D341Med (cell line): ENCODE measurements around the gene CENPO.
"Not testable (repeated sequence)": the region's sequence is repeated elsewhere in the genome, so short reads cannot be mapped to it uniquely, and the experiment has no call there.

Experiments used
- DNase-seq: peaks from one replicate; pipeline ENCODE4 v3.0.0; 2012; ENCODE audit warnings: low spot score

CENPO gene

DNA sequence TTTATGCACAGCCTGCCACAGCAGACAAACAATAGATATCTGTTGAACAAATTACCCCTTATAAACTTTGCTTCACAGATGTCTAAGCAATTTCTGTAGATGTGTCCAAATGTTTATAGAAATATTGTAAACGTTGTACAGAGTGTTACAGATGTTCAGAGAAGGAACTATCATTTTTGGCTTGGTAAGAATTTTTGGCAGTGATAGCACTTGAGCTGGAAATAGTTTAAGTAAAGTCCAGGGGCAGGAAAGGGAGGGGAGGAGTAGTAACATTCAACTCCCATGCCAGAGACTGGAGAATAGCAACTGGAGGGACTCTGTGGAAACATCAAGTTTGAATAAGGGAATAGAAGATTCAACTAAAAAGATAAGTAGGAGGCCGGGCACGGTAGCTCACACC, 4.4 kb upstream of the CENPO start:
- no peak for DNase-seq

DNA sequence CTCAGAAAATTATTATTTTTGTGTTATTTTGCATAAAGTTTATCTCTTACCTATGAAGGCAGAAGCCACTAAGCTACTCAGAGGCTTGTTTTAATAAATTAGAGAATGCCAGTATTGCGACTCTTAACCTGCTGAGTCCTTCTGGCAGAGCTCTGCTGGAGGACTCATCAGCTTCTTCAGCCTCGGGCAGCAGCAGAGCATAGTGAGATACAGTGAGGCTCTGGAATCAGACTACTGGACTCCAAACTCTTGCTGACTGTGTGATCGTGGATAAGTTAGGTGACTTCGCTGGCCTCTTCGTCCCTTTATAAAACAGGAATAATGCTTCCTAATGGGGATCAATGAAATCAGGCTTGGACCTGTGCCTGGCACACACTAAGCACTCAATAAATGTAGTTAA, 1.8 kb upstream of the CENPO start:
- no peak for DNase-seq

- no peak for DNase-seq
These were observed 717 bp upstream of the CENPO start for GRCh38 chr2:24792542-24792873.

DNA sequence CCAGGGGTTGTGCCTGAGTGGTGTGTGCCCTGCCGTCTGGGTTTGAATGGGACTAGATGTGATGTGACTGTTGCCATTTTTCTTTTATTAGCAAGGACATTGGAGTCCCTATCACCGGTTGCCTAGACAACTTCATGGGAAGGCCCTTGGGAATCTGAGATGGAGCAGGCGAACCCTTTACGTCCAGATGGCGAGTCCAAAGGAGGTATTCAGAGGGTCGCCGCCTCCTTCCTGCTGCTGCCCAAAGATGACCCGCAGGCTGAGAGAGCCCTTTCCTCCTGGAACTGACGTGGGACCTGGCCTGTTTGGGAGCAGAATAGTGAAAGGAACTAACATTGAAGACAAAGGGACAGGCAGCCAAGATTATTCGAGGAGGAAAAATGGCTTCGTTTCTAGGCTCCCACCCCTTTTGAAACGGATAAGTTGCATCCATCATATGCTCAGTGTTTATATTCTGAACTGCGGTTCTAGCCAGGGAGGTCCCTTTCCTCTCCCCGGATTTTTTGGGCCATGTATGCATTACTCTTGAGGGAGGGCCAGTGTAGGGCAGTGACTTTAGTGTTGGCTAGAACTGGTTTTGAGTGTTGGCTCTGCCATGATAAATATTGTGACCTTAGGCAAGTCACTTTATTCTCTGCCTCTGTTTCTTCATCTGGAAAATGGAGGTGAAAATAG, 673 bp downstream of the CENPO start:
- DNase-seq, result peak; percentile 48

- DNase-seq, result no peak
These were observed 4.4 kb downstream of the CENPO start for GRCh38 chr2:24797644-24798043.

- not testable (repeated sequence) for DNase-seq
These were observed 7.3 kb downstream of the CENPO start for GRCh38 chr2:24800487-24800886.

DNA sequence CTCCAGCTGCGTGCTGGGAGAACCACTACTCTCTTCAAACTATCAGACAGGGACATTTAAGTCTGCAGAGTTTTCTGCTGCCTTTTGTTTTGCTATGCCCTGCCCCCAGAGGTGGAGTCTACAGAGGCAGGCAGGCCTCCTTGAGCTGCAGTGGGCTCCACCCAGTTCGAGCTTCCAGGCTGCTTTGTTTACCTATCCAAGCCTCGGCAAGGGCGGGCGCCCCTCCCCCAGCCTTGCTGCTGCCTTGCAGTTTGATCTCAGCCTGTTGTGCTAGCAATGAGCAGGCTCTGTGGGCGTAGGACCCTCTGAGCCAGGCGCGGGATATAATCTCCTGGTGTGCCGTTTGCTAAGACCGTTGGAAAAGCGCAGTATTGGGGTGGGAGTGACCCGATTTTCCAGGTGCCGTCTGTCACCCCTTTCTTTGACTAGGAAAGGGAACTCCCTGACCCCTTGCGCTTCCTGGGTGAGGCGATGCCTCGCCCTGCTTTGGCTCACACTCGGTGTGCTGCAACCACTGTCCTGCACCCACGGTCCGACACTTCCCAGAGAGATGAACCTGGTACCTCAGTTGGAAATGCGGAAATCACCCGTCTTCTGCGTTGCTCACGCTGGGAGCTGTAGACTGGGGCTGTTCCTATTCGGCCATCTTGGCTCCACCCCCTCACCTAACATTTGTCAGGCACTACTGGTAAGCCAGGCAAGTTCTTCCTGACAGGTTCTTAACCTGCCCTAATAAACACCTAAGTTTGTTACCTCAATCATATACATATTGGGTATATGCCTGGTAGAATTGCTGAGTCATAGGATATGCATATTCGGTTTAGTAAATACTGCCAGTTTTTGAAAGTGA, 12.8 kb downstream of the CENPO start:
- not testable (repeated sequence) for DNase-seq

DNA sequence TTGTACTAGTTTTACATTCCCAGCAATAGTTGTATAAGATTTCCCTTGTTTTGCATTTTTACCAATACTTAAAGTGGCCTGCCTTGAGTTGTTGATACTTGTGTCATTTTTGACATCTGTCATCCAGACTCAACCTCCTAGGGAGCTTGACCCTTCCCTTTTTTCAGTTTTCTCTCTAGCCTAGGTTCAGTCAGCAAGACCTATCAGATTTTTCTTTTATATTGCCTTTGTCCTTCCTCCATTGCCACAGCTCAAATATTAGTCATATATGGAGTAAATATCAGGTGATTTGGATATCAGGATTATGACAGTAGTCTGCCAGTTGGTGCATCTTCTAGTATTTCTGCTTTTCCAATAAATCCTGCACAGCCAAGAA, 13.4 kb downstream of the CENPO start:
- DNase-seq, result no peak

DNA sequence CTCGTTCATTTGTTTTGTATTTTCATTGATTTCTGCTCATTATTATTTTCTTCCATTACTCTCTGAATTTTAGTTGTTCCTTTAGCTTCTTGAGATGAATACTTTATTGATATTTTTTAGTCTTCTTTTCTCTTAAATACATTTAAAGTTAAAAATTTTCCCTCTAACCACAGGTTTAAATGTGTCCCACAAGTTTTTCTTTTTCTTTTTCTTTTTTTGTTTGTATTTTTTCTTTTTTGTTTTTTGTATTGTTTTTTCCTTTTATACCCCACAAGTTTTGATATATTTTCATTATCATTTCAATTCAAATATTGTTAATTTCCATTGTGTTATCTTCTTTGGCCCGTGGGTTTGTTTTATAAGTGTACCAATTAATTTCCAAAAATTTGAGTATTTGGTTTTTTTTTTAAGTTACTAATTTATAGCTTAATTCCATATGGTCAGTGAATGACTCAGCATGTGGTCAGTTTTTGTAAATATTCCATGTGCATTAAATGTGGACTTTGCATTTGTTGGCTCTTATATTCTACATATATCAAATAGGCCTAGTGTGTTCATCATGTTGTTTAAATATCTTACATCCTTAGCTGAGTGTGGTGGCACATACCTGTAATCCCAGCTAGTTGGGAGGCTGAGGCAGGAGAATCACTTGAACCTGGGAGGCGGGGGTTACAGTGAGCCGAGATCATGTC, 16.2 kb downstream of the CENPO start:
- no peak for DNase-seq

GRCh38 chr2:24813691-24814137, 20.5 kb downstream of the CENPO start:
- no peak for DNase-seq

GRCh38 chr2:24814516-24814915, 21.3 kb downstream of the CENPO start:
- no peak for DNase-seq

DNA sequence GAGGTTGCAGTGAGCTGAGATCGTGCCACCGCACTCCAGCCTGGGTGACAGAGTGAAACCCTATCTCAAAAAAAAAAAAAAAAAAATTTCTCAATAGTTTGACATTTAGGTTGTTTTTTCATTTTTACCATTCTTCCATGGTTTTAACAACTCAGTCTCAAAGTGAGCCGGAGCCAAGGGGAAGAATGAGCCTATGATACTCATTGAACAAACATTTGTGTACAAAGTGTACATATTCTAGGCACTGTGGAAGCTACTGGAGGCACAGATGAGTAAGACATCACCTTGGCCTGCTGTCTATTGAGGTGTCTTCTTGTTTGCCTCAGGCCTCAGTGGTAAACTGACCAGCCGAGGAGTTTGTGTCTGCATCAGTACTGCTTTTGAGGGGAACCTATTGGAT, 21.9 kb downstream of the CENPO start:
- DNase-seq, result no peak

DNA sequence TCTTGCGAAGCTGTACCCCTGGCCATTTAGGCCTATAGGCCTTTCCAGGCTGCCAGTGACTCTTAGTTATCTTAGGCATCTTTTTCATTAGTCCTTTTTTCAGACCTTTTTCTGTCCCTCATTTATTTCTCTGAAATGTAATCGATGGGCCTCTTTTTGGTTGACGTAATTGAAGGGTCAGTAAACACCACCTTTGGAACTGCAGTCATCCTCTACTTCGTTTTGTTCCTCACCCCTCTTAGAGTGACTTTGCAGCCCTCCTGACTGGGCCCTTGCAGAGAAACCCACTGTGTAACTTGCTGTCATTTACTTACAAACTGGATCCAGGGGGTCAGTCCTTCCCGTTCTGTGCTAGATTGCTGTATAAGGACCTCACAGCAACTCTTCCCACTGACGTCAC, 23.2 kb downstream of the CENPO start:
- DNase-seq, result no peak

- no peak for DNase-seq
These were observed 23.7 kb downstream of the CENPO start for GRCh38 chr2:24816884-24817283.

DNA sequence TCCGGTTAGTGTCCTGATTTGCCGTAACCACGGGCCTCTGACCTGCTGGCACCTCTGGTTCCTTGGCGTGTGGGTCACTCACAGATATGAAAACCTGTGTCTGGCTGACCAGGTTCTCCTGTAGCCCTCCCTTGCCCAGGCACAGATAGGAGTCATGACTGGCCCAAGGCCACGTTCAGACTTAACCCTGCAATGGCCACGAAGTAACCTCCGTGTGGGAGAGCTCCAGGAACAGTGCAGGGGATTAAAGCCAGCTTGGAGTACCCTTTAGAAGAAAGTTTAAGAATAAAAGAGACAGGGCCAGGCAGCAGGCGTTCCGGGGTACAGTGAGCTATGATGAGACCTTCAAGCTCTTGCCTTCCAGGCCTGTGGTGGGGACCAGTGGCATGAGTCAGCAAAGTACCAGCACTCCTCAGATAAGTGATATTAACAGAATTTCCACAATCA, 25.5 kb downstream of the CENPO start:
- DNase-seq, result no peak

- peak; percentile 15 for DNase-seq
These were observed 26.4 kb downstream of the CENPO start for GRCh38 chr2:24819442-24820174.

DNA sequence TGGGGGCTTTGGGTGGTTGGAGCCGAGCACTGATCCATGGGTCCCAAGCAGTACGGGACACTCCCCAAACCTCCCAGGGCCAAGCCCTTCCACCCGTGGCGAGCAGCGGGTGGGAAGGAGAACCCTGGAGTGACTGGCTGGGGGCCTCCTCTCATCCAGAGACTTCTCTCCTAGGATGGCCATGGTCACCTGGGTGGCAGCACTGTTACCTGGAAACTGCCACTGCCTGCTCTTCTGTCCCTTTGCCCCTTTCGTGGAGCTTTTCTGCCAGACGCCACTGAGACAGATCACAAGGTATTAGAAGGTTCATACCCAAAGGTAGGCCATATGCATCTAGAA, 26.9 kb downstream of the CENPO start:
- no peak for DNase-seq

GRCh38 chr2:24820598-24821432, 27.6 kb downstream of the CENPO start:
- no peak for DNase-seq

GRCh38 chr2:24821433-24821891, 28.2 kb downstream of the CENPO start:
- DNase-seq, result no peak

DNA sequence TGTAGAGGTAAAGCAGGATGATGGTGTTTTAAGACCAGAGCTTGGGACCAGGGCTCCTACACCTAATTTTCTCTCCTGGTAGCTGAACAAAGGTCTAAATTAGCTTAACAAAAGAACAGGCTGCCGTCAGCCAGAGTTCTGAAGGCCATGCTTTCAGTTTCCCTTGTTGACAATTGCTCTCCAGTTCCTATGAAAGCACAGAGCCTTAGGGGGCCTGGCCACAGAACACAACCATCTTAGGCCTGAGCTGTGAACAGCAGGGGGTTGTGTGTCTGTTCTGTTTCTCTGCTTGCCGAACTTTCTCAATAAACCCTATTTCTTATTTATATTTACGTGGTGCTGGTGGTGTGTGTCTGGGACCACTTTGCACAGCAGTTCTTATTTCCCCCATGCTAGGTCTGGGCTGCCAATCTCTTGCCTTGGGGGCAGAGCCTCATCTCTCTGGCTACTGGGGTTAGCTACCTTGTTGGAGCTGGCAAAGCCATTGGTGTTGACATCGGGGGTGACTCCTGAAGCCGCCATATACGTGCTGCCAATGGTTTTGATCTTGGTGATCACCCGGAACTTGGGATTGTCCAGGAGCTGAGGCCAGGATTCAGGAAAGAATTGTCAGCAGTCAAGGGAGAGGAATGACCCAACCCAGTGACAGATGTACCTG, 29.0 kb downstream of the CENPO start:
- DNase-seq, result no peak

DNA sequence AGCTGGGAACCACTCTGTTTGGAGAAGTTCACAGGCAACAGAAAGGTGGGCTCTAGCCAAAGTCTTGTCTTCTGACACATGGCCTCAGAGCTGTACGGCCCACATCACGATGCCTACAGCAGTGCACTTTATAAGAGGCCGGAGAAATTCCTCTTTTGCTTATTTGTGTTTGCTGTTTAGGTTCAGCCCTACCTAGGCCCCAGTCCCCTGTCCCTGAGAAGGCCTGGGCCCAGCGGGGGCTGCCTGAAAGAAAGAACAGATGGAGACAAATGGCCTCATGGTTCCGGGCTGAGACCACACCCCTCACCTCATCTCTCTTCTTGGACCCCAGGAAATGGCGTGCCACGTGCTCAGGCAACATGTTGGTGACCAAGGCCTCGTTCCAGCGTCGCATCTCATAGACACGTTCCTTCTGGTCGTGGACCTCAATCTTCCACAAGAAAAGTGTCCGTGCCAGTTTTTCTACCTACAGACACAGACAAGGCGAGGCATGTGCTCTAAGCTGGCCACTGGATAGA, 30.9 kb downstream of the CENPO start:
- DNase-seq, result no peak
